Type B pancreatic cell (in vitro differentiated cells): ENCODE measurements around the gene GNB2. TPM values are rescaled to one million over a fixed set of nuclear protein-coding genes. Genes with fewer than 3 reads are reported as not detected.
A peak's percentile ranks its signal among the peaks of the same experiment; 100 is the strongest.
"Not testable (repeated sequence)": the region's sequence is repeated elsewhere in the genome, so short reads cannot be mapped to it uniquely, and the experiment has no call there.

Experiments
- DNase-seq: peaks from one replicate; pipeline ENCODE4 v3.0.0; 2021; ENCODE audit warnings: mixed read lengths; ENCODE audit not compliant: unreplicated experiment; ENCODE audit errors: extremely low spot score
- H3K27ac Mint-ChIP-seq: 2 replicates; pipeline ENCODE4 v1.8.0; 2021; ENCODE audit warnings: mild to moderate bottlenecking, mixed read lengths
- H3K27me3 Mint-ChIP-seq: 2 replicates; pipeline ENCODE4 v1.8.0; 2021; ENCODE audit warnings: mixed read lengths
- H3K36me3 Mint-ChIP-seq: 2 replicates; pipeline ENCODE4 v1.8.0; 2021; ENCODE audit warnings: mixed read lengths
- H3K4me1 Mint-ChIP-seq: one replicate; pipeline ENCODE4 v1.8.0; 2021; ENCODE audit warnings: mixed read lengths; ENCODE audit not compliant: unreplicated experiment
- H3K4me3 Mint-ChIP-seq: 2 replicates; pipeline ENCODE4 v1.8.0; 2021; ENCODE audit warnings: mild to moderate bottlenecking, mixed read lengths
- H3K9me3 Mint-ChIP-seq: 2 replicates; pipeline ENCODE4 v1.8.0; 2021; ENCODE audit warnings: mixed read lengths
- CTCF ChIP-seq: fragments of 200-600 bp; sonication (generic); conservative IDR thresholded peaks from 2 replicates; pipeline ENCODE4 v1.5.0; 2021; ENCODE audit warnings: antibody characterized with exemption, mild to moderate bottlenecking
- total RNA-seq: library from RNA; stranded (reverse); gene quantifications from 2 replicates; pipeline ENCODE4 v1.2.1, GENCODE V29; 2021; ENCODE audit warnings: low replicate concordance

GNB2 gene
- total RNA-seq, 1 donor from 2014 or later, result 179 TPM

- peaks cover 17% of the 10 kb centered on the region for H3K4me1 Mint-ChIP-seq
- no peaks in the 10 kb centered on the region for H3K9me3 Mint-ChIP-seq
- no peak for DNase-seq
- TF ChIP-seq CTCF, result no peak
- peak within 1 kb of the TSS; percentile 93 for H3K27ac Mint-ChIP-seq
- peaks cover 7% of the 10 kb centered on the region for H3K27me3 Mint-ChIP-seq
- H3K36me3 Mint-ChIP-seq, result no peaks in the 10 kb centered on the region
- H3K4me3 Mint-ChIP-seq, result peak within 1 kb of the TSS; percentile 94
These were observed 20.7 kb downstream of the GNB2 start, which contains the start of gene GIGYF1 for GRCh38 chr7:100694098-100694745. Gene GIGYF1, minus strand, starts transcription at chr7:100694250. Its CDS starts 6,012 bp downstream, at chr7:100688238.

GRCh38 chr7:100696123-100696521 lies 22.6 kb downstream of the GNB2 start:
- TF ChIP-seq CTCF, result no peak
- H3K36me3 Mint-ChIP-seq, result no peaks in the 10 kb centered on the region
- peaks cover 14% of the 10 kb centered on the region for H3K27me3 Mint-ChIP-seq
- H3K4me1 Mint-ChIP-seq, result peaks cover 17% of the 10 kb centered on the region
- peak overlapping the region; percentile 83 for H3K4me3 Mint-ChIP-seq
- no peaks in the 10 kb centered on the region for H3K9me3 Mint-ChIP-seq
- DNase-seq, result no peak
- peak overlapping the region; percentile 57 for H3K27ac Mint-ChIP-seq

- Mint-ChIP-seq H3K4me1 (no peaks in the 10 kb centered on the region), H3K9me3 (no peaks in the 10 kb centered on the region), H3K27me3 (peaks cover 18% of the 10 kb centered on the region), H3K27ac (no peak overlapping the region), H3K4me3 (no peak overlapping the region), H3K36me3 (no peaks in the 10 kb centered on the region)
- no peak for DNase-seq
- no peak for TF ChIP-seq CTCF
These were observed 25.5 kb downstream of the GNB2 start for GRCh38 chr7:100699018-100699417.

GRCh38 chr7:100701089-100701488 lies 27.5 kb downstream of the GNB2 start:
- H3K27me3 Mint-ChIP-seq, result peaks cover 16% of the 10 kb centered on the region
- H3K36me3 Mint-ChIP-seq, H3K4me1 Mint-ChIP-seq, DNase-seq, H3K4me3 Mint-ChIP-seq, H3K27ac Mint-ChIP-seq, H3K9me3 Mint-ChIP-seq: not testable (repeated sequence)

- H3K4me3 Mint-ChIP-seq, result peak overlapping the region; percentile 98
- peaks cover 3% of the 10 kb centered on the region for H3K36me3 Mint-ChIP-seq
- H3K4me1 Mint-ChIP-seq, result peaks cover 4% of the 10 kb centered on the region
- DNase-seq, result peak; percentile 93
- no peaks in the 10 kb centered on the region for H3K9me3 Mint-ChIP-seq
- peaks cover 6% of the 10 kb centered on the region for H3K27me3 Mint-ChIP-seq
- peak overlapping the region; percentile 92 for H3K27ac Mint-ChIP-seq
- TF ChIP-seq CTCF, result peak; percentile 98
These were observed 31.8 kb downstream of the GNB2 start for GRCh38 chr7:100705320-100705752.

GRCh38 chr7:100705753-100706671 lies 32.5 kb downstream of the GNB2 start, which contains the start of gene POP7:
Gene POP7, plus strand, starts transcription at chr7:100706121. Its CDS starts 710 bp downstream, at chr7:100706831.
- peak; percentile 99 for DNase-seq
- Mint-ChIP-seq H3K4me1 (peaks cover 4% of the 10 kb centered on the region), H3K36me3 (peaks cover 3% of the 10 kb centered on the region), H3K27me3 (peaks cover 6% of the 10 kb centered on the region), H3K4me3 (peak within 1 kb of the TSS; percentile 98), H3K9me3 (no peaks in the 10 kb centered on the region), H3K27ac (peak within 1 kb of the TSS; percentile 92)
- no peak for TF ChIP-seq CTCF
